SH-SY5Y (cell line): Measurements from ENCODE around the gene P2RY8.

Experiments used
- GATA2 ChIP-seq: IDR thresholded peaks from 2 replicates; pipeline ENCODE4 v1.6.1; 2011; ENCODE audit warnings: mild to moderate bottlenecking, low read depth, low read length
- GATA3 ChIP-seq: IDR thresholded peaks from 2 replicates; pipeline ENCODE4 v1.6.1; 2011; ENCODE audit warnings: low read depth, mild to moderate bottlenecking, low read length, moderate library complexity

GRCh38 chrX:1485033-1485432 is 52.0 kb downstream of the P2RY8 start:
- TF ChIP-seq GATA3 (no peak), GATA2 (no peak)
